GM12878 (cell line): Measurements from ENCODE around the gene TAOK2. TPM values are rescaled to one million over a fixed set of nuclear protein-coding genes. Genes with fewer than 3 reads are reported as not detected.

ENCODE experiments used
- ATAC-seq: fragments of 200-7000 bp; cut with Tn5 transposase; 3 replicates; pipeline ENCODE4 v1.9.1; 2020; ENCODE audit warnings: mild to moderate bottlenecking, moderate library complexity
- BruUV-seq: library from RNA; stranded (reverse); fragments of 400-500 nt; replicated peaks from 2 replicates; lab custom pipeline; 2021; lab: Mats Ljungman, UMichigan
- CTCF ChIA-PET: fragments of 300-600 bp; sonication (Branson Sonifier 250); formaldehyde crosslinking; extraction: SDS; loops from one replicate; lab custom pipeline; 2021; ENCODE audit warnings: inconsistent platforms; lab: Yijun Ruan, JAX
- POLR2A ChIA-PET: fragments of 350-600 bp; formaldehyde crosslinking; extraction: SDS; loops from one replicate; lab custom pipeline; 2021; ENCODE audit warnings: inconsistent platforms; lab: Charles Lee
- RAD21 ChIA-PET: fragments of 300-600 bp; sonication (Branson Sonifier 250); formaldehyde crosslinking; loops from one replicate; lab custom pipeline; 2023; ENCODE audit warnings: antibody characterized with exemption; ENCODE audit not compliant: unreplicated experiment; lab: Charles Lee
- SMC1A ChIA-PET: fragments of 300-600 bp; sonication (Branson Sonifier 250); formaldehyde crosslinking; loops from one replicate; lab custom pipeline; 2023; ENCODE audit not compliant: unreplicated experiment, uncharacterized antibody; lab: Charles Lee
- DNase-seq: peaks from one replicate; pipeline ENCODE4 v3.0.0-alpha.2; 2011; ENCODE audit warnings: low read depth, low spot score
- FAIRE-seq: peaks from 3 replicates; lab custom pipeline; 2011; peaks lifted over from hg19 to GRCh38; lab: Jason Lieb, UNC
- H2AFZ ChIP-seq: 2 replicates; pipeline ENCODE4 v1.6.0; 2011; ENCODE audit warnings: low read depth, low read length, control low read depth; ENCODE audit not compliant: control insufficient read depth
- H3K27ac ChIP-seq: 2 replicates; pipeline ENCODE4 v1.5.1; 2011; ENCODE audit warnings: control low read depth; ENCODE audit not compliant: control insufficient read depth, insufficient read depth
- H3K27me3 ChIP-seq, 2 experiments: replicated peaks in 1 of 2; 2 replicates each; pipeline versions ENCODE4 v1.6.0 to v1.6.1; 2011; ENCODE audit warnings: low read length in 1 of 2; ENCODE audit not compliant: control insufficient read depth in 2 of 2, insufficient read depth in 2 of 2
- H3K36me3 ChIP-seq, 2 experiments: 2 replicates each; pipeline ENCODE4 v1.5.1; 2011; ENCODE audit warnings: low read length in 1 of 2; ENCODE audit not compliant: control insufficient read depth in 2 of 2, insufficient read depth in 2 of 2
- H3K4me1 ChIP-seq: 2 replicates; pipeline ENCODE4 v1.6.1; 2011; ENCODE audit warnings: mild to moderate bottlenecking, low read length, moderate library complexity, mixed read lengths; ENCODE audit not compliant: control insufficient read depth, insufficient read depth
- H3K4me2 ChIP-seq: 2 replicates; pipeline ENCODE4 v1.6.0; 2011; ENCODE audit warnings: control low read depth; ENCODE audit not compliant: control insufficient read depth, insufficient read depth
- H3K4me3 ChIP-seq: fragments of 200-600 bp; sonication (generic); 2 replicates; pipeline ENCODE4 v1.5.1; 2016
- H3K79me2 ChIP-seq: 2 replicates; pipeline ENCODE4 v1.6.0; 2011; ENCODE audit warnings: low read length; ENCODE audit not compliant: control insufficient read depth, insufficient read depth
- H3K9ac ChIP-seq: 2 replicates; pipeline ENCODE4 v1.8.0; 2011; ENCODE audit warnings: low read length, control low read depth, mixed read lengths; ENCODE audit not compliant: control insufficient read depth, insufficient read depth
- H3K9me3 ChIP-seq: replicated peaks from 3 replicates; pipeline ENCODE4 v1.5.1; 2011; ENCODE audit warnings: mild to moderate bottlenecking, low read length; ENCODE audit not compliant: control insufficient read depth, insufficient read depth
- H4K20me1 ChIP-seq: 2 replicates; pipeline ENCODE4 v1.6.0; 2011; ENCODE audit not compliant: control insufficient read depth, insufficient read depth
- BHLHE40 ChIP-seq, 2 experiments: fragments of 450-650 bp in 1 of 2; IDR thresholded peaks; 2 replicates each; pipeline ENCODE4 v1.6.1; 2011 to 2017; ENCODE audit warnings: low read depth in 2 of 2, borderline replicate concordance in 1 of 2, improper control_type of control experiment in 1 of 2, low read length in 1 of 2, mild to moderate bottlenecking in 1 of 2
- CEBPB ChIP-seq, 2 experiments: fragments of 150-350 bp in 1 of 2; IDR thresholded peaks; 2 replicates each; pipeline ENCODE4 v1.6.1; 2012 to 2014; ENCODE audit warnings: low read depth in 2 of 2, low read length in 2 of 2, borderline replicate concordance in 1 of 2, inconsistent platforms in 1 of 2
- CREM ChIP-seq: IDR thresholded peaks from 2 replicates; pipeline ENCODE4 v1.6.1; 2014; ENCODE audit warnings: antibody characterized with exemption, low read depth
- ETV6 ChIP-seq, 2 experiments: fragments of 450-650 bp in 1 of 2; IDR thresholded peaks in 1 of 2; conservative IDR thresholded peaks in 1 of 2; 2 replicates each; pipeline ENCODE4 v1.6.1; 2014; ENCODE audit warnings: antibody characterized with exemption in 1 of 2, borderline replicate concordance in 1 of 2, low read depth in 1 of 2, mild to moderate bottlenecking in 1 of 2, moderate library complexity in 1 of 2
- FOXK2 ChIP-seq: fragments of 450-650 bp; IDR thresholded peaks from 2 replicates; pipeline ENCODE4 v1.6.1; 2017; ENCODE audit warnings: mild to moderate bottlenecking, moderate library complexity
- GATAD2B ChIP-seq: fragments of 450-650 bp; conservative IDR thresholded peaks from 2 replicates; pipeline ENCODE4 v1.6.1; 2017; ENCODE audit warnings: low read depth, mild to moderate bottlenecking, moderate library complexity
- JUNB ChIP-seq: IDR thresholded peaks from 2 replicates; pipeline ENCODE4 v1.6.1; 2016; ENCODE audit warnings: antibody characterized with exemption, mild to moderate bottlenecking
- NFYB ChIP-seq: IDR thresholded peaks from 2 replicates; pipeline ENCODE4 v1.6.1; 2011; ENCODE audit warnings: low read depth, mild to moderate bottlenecking, low read length, improper control_type of control experiment, moderate library complexity; ENCODE audit not compliant: insufficient read depth
- SIX5 ChIP-seq: IDR thresholded peaks from 2 replicates; pipeline ENCODE4 v1.6.1; 2011; ENCODE audit warnings: mild to moderate bottlenecking, low read depth, low read length, moderate library complexity; ENCODE audit not compliant: severe bottlenecking
- ZBED1 ChIP-seq: IDR thresholded peaks from 2 replicates; pipeline ENCODE4 v1.6.1; 2016; ENCODE audit warnings: borderline replicate concordance
- ZNF24 ChIP-seq: fragments of 450-650 bp; IDR thresholded peaks from 2 replicates; pipeline ENCODE4 v1.6.1; 2017; ENCODE audit warnings: antibody characterized with exemption, mild to moderate bottlenecking
- WGBS: methylation state at CpG from one replicate; pipeline ENCODE4 v1.1.6; 2016; ENCODE audit warnings: low lambda C conversion rate; ENCODE audit not compliant: insufficient replicate concordance, insufficient coverage; ENCODE audit errors: missing lambda C conversion rate; 5-methylcytosine and 5-hydroxymethylcytosine counted together
- in situ Hi-C: fragments of 300-500 bp; cut with MboI; formaldehyde crosslinking; loops from 9 replicates; pipeline ENCODE4 v1.14.3; 2018; ENCODE audit warnings: mixed read lengths
- intact Hi-C: fragments of 100-400 bp; cut with micrococcal nuclease; formaldehyde crosslinking; loops from one replicate; pipeline ENCODE4 v1.14.2; 2022; ENCODE audit not compliant: unreplicated experiment
- polyA plus RNA-seq, 11 experiments: library from polyadenylated mRNA; depleted of rRNA in 4 of 11; unstranded in 6 of 11; stranded (reverse) in 5 of 11; fragments of >200 nt; fragmentation: Nextera tagmentation in 4 of 11; fragmentation: Illumina TruSeq in 1 of 11; extraction: Ambion mirVana in 4 of 11; extraction: Trizol in 1 of 11; gene quantifications; 1 replicate in 1 of 11; 2 replicates in 10 of 11; pipeline versions ENCODE4 v1.2.1 to v1.2.3, GENCODE V29; 2011 to 2016; ENCODE audit warnings: inconsistent platforms in 2 of 11, missing spikeins in 2 of 11, low read depth in 1 of 11
- total RNA-seq, 4 experiments: library from RNA; depleted of rRNA in 3 of 4; stranded (reverse); fragments of >200 nt in 3 of 4; fragmentation: Illumina TruSeq in 1 of 4; extraction: Trizol in 1 of 4; gene quantifications; 2 replicates each; pipeline versions ENCODE4 v1.2.1 to v1.2.3, GENCODE V29; 2013 to 2021
- TF ChIP-seq, protein P1 (sequence below): IDR thresholded peaks from 2 replicates; pipeline ENCODE4 v1.6.1; 2011; ENCODE audit warnings: low read depth, low read length, improper control_type of control experiment, borderline replicate concordance

The TAOK2 gene
- total and polyA plus RNA-seq, 10 of the 15 experiments (the other 5 are each of a cell fraction or from before 2014, with no cell fraction given), result 0.14 to 40.2 (median 11.6) TPM

DNA sequence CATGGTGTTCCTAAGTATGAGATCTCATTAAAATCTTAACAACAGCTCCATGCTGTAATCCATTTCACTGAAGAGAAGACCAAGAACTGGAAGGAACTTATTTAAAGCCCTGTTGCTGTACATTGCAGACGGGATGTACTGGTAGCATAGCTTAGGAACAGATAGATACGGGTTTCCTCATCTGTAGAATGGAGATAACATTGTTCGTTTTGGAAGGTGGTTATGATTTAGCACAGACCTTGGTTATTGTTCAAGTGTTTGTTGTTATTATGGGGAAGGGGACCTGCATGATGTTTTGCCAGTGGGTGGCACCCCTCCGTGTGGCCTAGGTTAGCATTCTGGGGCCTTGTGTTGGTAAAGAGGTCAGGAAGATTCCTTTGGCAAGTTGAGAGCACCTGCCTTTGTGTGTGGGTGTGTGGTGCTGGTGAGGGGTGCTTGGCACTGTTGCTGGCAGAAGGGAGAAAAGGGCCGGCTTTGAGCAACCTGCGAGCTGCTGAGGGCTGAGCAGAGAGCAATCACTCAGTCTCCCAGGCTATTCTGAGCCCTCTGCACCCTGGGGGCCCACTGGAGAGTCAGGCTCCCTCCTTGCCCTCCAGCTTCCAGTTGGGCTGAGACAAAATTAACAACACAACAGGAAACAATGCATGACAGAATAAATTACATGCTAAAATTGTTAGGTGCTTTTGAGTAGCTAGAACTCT, 2.3 kb downstream of the TAOK2 start:
- 13% methylated on average over 6 of the region's 6 CpGs for WGBS
- TF ChIP-seq CREM, result no peak
- no peak for TF ChIP-seq ZBED1

DNA sequence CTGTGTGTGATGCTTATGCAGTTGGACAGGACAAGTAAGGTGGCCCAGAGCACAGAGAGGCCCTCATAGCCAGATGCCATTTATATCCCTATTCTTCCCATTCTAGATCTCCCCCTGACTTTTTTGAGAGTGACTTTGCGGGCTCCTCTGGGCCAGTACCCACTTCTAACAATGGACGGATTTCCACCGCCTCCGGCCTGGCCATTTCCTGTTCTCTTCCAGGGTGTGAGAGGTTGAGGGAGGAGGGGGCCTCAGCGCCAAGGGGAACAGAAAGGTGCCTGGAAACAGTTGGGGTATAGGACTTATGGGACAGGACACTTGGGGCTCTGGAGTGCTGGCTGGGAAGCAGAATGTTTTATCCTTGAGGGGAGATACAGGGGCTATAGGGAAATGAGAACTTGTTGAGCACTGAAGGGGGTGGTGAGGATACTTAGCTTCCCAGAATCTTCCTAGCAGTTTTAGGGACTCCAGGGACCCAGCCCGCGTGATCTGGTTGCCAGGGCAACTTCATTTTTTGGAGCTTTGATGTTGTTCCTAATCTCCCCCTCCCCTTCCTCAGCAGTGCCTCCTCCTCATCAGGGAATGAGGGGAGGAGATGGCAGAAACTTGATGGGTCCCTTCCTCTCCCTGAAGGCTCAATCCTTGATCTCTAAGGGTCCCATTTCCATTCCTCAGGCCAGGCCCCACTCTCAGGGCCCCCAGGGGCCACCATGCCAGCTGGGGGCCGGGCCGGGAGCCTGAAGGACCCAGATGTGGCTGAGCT, 3.6 kb downstream of the TAOK2 start:
- Histone ChIP-seq H3K9ac (no peak overlapping the region), H3K4me2 (peak overlapping the region; percentile 91), H3K27me3 (no peaks in the 10 kb centered on the region), H3K36me3 (peaks cover 15 to 18% of the 10 kb centered on the region in 2 experiments), H3K9me3 (no peaks in the 10 kb centered on the region; the same call in 2 of the 3 replicates), H2AFZ (no peak overlapping the region), H3K27ac (no peak overlapping the region), H4K20me1 (no peaks in the 10 kb centered on the region), H3K4me3 (0 out of 2 replicates have a peak overlapping the region, but pooled peaks have one; percentile 99), H3K4me1 (peaks cover 9% of the 10 kb centered on the region), H3K79me2 (peaks cover 37% of the 10 kb centered on the region)
- ATAC-seq (no peak), FAIRE-seq (no peak), DNase-seq (no peak)
- RAD21 ChIA-PET, result interaction anchor here (1.2 kb wide), 1 partner anchor 288 kb away, joined by 3 read pairs; no protein-coding TSS in a partner anchor
- CTCF ChIA-PET, result interaction anchor here (1.1 to 2.5 kb wide), 5 partner anchors 12 to 286 kb away, joined by 3 to 10 read pairs (median 4); partner anchors contain the start of gene INO80E
- SMC1A ChIA-PET, result interaction anchor here (0.8 to 3.2 kb wide), 2 partner anchors 15 to 42 kb away, joined by 3 to 11 read pairs; partner anchors contain the start of gene TMEM219
- in situ Hi-C loops, result no loop called here
- POLR2A ChIA-PET, result interaction anchor here (0.6 to 6.0 kb wide), 3 partner anchors 12 to 19 kb away, joined by 3 to 53 read pairs (median 16); partner anchors contain the start of genes HIRIP3, INO80E and TMEM219
- intact Hi-C loops, result no loop called here
- 96% methylated on average over 9 of the region's 9 CpGs for WGBS
- BruUV-seq, result no TSS peak
- TF ChIP-seq ZNF24 (no peak), SIX5 (no peak), ETV6 (conservative IDR thresholded peaks at IDR 0.05 in 1 of 2, IDR thresholded peaks at IDR 0.05 in 1 of 2; ENCODE audit: borderline replicate concordance in 1 of 2, low read depth in 1 of 2) (no peak), NFYB (no peak), GATAD2B (no peak), BHLHE40 (IDR thresholded peaks at IDR 0.05; ENCODE audit: borderline replicate concordance in 1 of 2, low read depth in 2 of 2, low read length in 1 of 2) (no peak), JUNB (no peak), CEBPB (IDR thresholded peaks at IDR 0.05; ENCODE audit: borderline replicate concordance in 1 of 2, low read depth in 2 of 2, low read length in 2 of 2) (no peak), FOXK2 (no peak)
- TF ChIP-seq, protein P1, sequence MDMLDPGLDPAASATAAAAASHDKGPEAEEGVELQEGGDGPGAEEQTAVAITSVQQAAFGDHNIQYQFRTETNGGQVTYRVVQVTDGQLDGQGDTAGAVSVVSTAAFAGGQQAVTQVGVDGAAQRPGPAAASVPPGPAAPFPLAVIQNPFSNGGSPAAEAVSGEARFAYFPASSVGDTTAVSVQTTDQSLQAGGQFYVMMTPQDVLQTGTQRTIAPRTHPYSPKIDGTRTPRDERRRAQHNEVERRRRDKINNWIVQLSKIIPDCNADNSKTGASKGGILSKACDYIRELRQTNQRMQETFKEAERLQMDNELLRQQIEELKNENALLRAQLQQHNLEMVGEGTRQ, result no peak

More for the DNA sequence above, 2.3 kb downstream of the TAOK2 start:
- ATAC-seq (0 out of 3 replicates have a peak, but pooled peaks have one; percentile 4), FAIRE-seq (peak; percentile 68), DNase-seq (no peak)
- peaks cover 9% of the 10 kb centered on the region for H3K4me1 ChIP-seq
- no peaks in the 10 kb centered on the region for H3K27me3 ChIP-seq
- ChIA-PET CTCF (interaction anchor here (0.5 to 2.8 kb wide), 17 partner anchors 13 to 1053 kb away, joined by 3 to 14 read pairs (median 4); partner anchors contain the start of genes INO80E, KCTD13 and TMEM219), POLR2A (interaction anchor here (0.6 to 6.0 kb wide), 8 partner anchors 10 to 85 kb away, joined by 3 to 53 read pairs (median 8); partner anchors contain the start of genes HIRIP3, INO80E and TMEM219), SMC1A (interaction anchor here (0.8 to 3.2 kb wide), 6 partner anchors 10 to 119 kb away, joined by 3 to 11 read pairs (median 3); partner anchors contain the start of gene TMEM219), RAD21 (interaction anchor here (0.8 kb wide), 1 partner anchor 128 kb away, joined by 5 read pairs; no protein-coding TSS in a partner anchor)
- peak overlapping the region; percentile 99 for H3K4me3 ChIP-seq
- no TSS peak for BruUV-seq
- H3K4me2 ChIP-seq, result peak overlapping the region; percentile 91
- H4K20me1 ChIP-seq, result no peaks in the 10 kb centered on the region
- intact Hi-C loops, result no loop called here
- peak overlapping the region; percentile 32 for H3K27ac ChIP-seq
- no peaks in the 10 kb centered on the region; the same call in 2 of the 3 replicates for H3K9me3 ChIP-seq
- peaks cover 14 to 15% of the 10 kb centered on the region in 2 experiments for H3K36me3 ChIP-seq
- peak overlapping the region; percentile 86 for H3K9ac ChIP-seq
- in situ Hi-C loops, result no loop called here
- H2AFZ ChIP-seq, result no peak overlapping the region
- H3K79me2 ChIP-seq, result peaks cover 37% of the 10 kb centered on the region
